Fibroblast of lung (primary cell): Measurements from ENCODE around the gene APOC4. TPM values are rescaled to one million over a fixed set of nuclear protein-coding genes. Genes with fewer than 3 reads are reported as not detected.

Source experiments
- DNase-seq, 2 donors: peaks; one replicate each; pipeline versions ENCODE4 v3.0.0 to v3.0.0-alpha.2; 2010; ENCODE audit warnings: low read depth in 2 of 2
- H2AFZ ChIP-seq: 2 replicates; pipeline ENCODE4 v1.5.1; 2012; ENCODE audit warnings: low read length, control low read depth, inconsistent platforms
- H3K27ac ChIP-seq: 2 replicates; pipeline ENCODE4 v1.5.1; 2011; ENCODE audit warnings: low read length, control low read depth; ENCODE audit not compliant: insufficient read depth
- H3K27me3 ChIP-seq: 2 replicates; pipeline ENCODE4 v1.5.1; 2011; ENCODE audit warnings: mild to moderate bottlenecking, low read length; ENCODE audit not compliant: control insufficient read depth, insufficient read depth
- H3K36me3 ChIP-seq: 2 replicates; pipeline ENCODE4 v1.5.1; 2011; ENCODE audit warnings: low read length; ENCODE audit not compliant: control insufficient read depth, insufficient read depth
- H3K4me1 ChIP-seq: 2 replicates; pipeline ENCODE4 v1.5.1; 2011; ENCODE audit warnings: low read length; ENCODE audit not compliant: control insufficient read depth, insufficient read depth; ENCODE audit errors: extremely low read depth
- H3K4me2 ChIP-seq: 2 replicates; pipeline ENCODE4 v1.5.1; 2011; ENCODE audit warnings: low read length, control low read depth; ENCODE audit not compliant: insufficient read depth; ENCODE audit errors: extremely low read depth
- H3K4me3 ChIP-seq, 4 experiments: fragments of 200-600 bp in 1 of 4; sonication (generic) in 1 of 4; replicated peaks in 1 of 4; 2 replicates each; pipeline ENCODE4 v1.5.1; 2011 to 2016; ENCODE audit warnings: low read length in 4 of 4, low read depth in 3 of 4, mild to moderate bottlenecking in 3 of 4, control low read depth in 2 of 4, inconsistent platforms in 1 of 4, mixed read lengths in 1 of 4; ENCODE audit not compliant: insufficient read depth in 1 of 4; ENCODE audit errors: control extremely low read depth in 1 of 4
- H3K79me2 ChIP-seq: 2 replicates; pipeline ENCODE4 v1.5.1; 2012; ENCODE audit warnings: mild to moderate bottlenecking, low read length, inconsistent platforms; ENCODE audit not compliant: control insufficient read depth, insufficient read depth
- H3K9ac ChIP-seq: 2 replicates; pipeline ENCODE4 v1.5.1; 2011; ENCODE audit warnings: mild to moderate bottlenecking, low read length, control low read depth; ENCODE audit not compliant: insufficient read depth
- H3K9me3 ChIP-seq: 2 replicates; pipeline ENCODE4 v1.5.1; 2012; ENCODE audit warnings: low read depth, low read length; ENCODE audit not compliant: control insufficient read depth, insufficient read depth
- H4K20me1 ChIP-seq: 2 replicates; pipeline ENCODE4 v1.5.1; 2011; ENCODE audit warnings: low read length; ENCODE audit not compliant: control insufficient read depth, insufficient read depth; ENCODE audit errors: extremely low read depth
- CTCF ChIP-seq, 2 donors: IDR thresholded peaks in 1 of 2; conservative IDR thresholded peaks in 1 of 2; 1 replicate in 1 of 2; 2 replicates in 1 of 2; pipeline ENCODE4 v1.5.1; 2011 to 2012; ENCODE audit warnings: low read length in 2 of 2, control low read depth in 1 of 2, inconsistent platforms in 1 of 2, low read depth in 1 of 2, mild to moderate bottlenecking in 1 of 2
- EZH2 ChIP-seq: IDR thresholded peaks from 2 replicates; pipeline ENCODE4 v1.5.1; 2012; ENCODE audit warnings: low read length, control low read depth, mild to moderate bottlenecking; ENCODE audit errors: missing control alignments
- polyA minus RNA-seq: library from RNA; depleted of rRNA, polyadenylated mRNA; stranded (reverse); fragments of >200 nt; gene quantifications from 2 replicates; pipeline ENCODE4 v1.2.3, GENCODE V29; 2011; ENCODE audit warnings: low replicate concordance
- polyA plus RNA-seq, 2 donors: library from polyadenylated mRNA; depleted of rRNA in 1 of 2; stranded (reverse) in 1 of 2; unstranded in 1 of 2; fragments of >200 nt; gene quantifications; 2 replicates each; pipeline ENCODE4 v1.2.1, GENCODE V29; 2011 to 2012; ENCODE audit warnings: missing spikeins in 1 of 2
- total RNA-seq: library from RNA; depleted of rRNA; stranded (reverse); fragments of >200 nt; gene quantifications from 2 replicates; pipeline ENCODE4 v1.2.1, GENCODE V29; 2014

APOC4 gene
- total RNA-seq (not detected in 2 replicates), polyA plus RNA-seq (not detected in 2 replicates), polyA minus RNA-seq (not detected in 2 replicates)
- not detected in 2 replicates for polyA plus RNA-seq (2012)

GRCh38 chr19:44942067-44942571, at the start of gene APOC4:
APOC4 (plus strand) TSS chr19:44942237; CDS start chr19:44942278, 41 bp downstream.
- no peaks in the 10 kb centered on the region for H3K36me3 ChIP-seq
- DNase-seq, result no peak
- no peak within 1 kb of the TSS for H3K4me2 ChIP-seq
- H3K27ac ChIP-seq, result no peak within 1 kb of the TSS
- no peaks in the 10 kb centered on the region for H3K9me3 ChIP-seq
- no peak within 1 kb of the TSS for H3K9ac ChIP-seq
- H3K4me3 ChIP-seq, result no peak within 1 kb of the TSS
- H2AFZ ChIP-seq, result no peak within 1 kb of the TSS
- no peaks in the 10 kb centered on the region for H3K79me2 ChIP-seq
- no peaks in the 10 kb centered on the region for H4K20me1 ChIP-seq
- no peak for TF ChIP-seq EZH2
- H3K4me1 ChIP-seq, result no peaks in the 10 kb centered on the region
- H3K27me3 ChIP-seq, result no peaks in the 10 kb centered on the region

GRCh38 chr19:44892932-44893331, 49.1 kb upstream of the APOC4 start:
- Histone ChIP-seq H3K36me3 (peaks cover 23% of the 10 kb centered on the region), H3K9ac (no peak overlapping the region), H4K20me1 (no peaks in the 10 kb centered on the region), H3K4me1 (peaks cover 15% of the 10 kb centered on the region), H3K79me2 (peaks cover 27% of the 10 kb centered on the region), H3K27ac (no peak overlapping the region), H3K4me2 (no peak overlapping the region), H2AFZ (no peak overlapping the region), H3K4me3 (no peak overlapping the region), H3K27me3 (no peaks in the 10 kb centered on the region), H3K9me3 (no peaks in the 10 kb centered on the region)
- TF ChIP-seq CTCF (conservative IDR thresholded peaks at IDR 0.05 in 1 of 2, IDR thresholded peaks at IDR 0.05 in 1 of 2; ENCODE audit: low read depth in 1 of 2, low read length in 2 of 2), result no peak
- TF ChIP-seq EZH2, result no peak
- no peak for DNase-seq

GRCh38 chr19:44893332-44894051, 48.5 kb upstream of the APOC4 start:
- Histone ChIP-seq H3K9me3 (no peaks in the 10 kb centered on the region), H3K36me3 (peaks cover 21% of the 10 kb centered on the region)

More at GRCh38 chr19:44893332-44894051, 48.5 kb upstream of the APOC4 start:
- Histone ChIP-seq H3K4me3 (no peak overlapping the region), H4K20me1 (no peaks in the 10 kb centered on the region), H3K27me3 (no peaks in the 10 kb centered on the region), H3K4me1 (peaks cover 15% of the 10 kb centered on the region), H3K27ac (no peak overlapping the region), H2AFZ (no peak overlapping the region), H3K9ac (no peak overlapping the region), H3K4me2 (no peak overlapping the region), H3K79me2 (peaks cover 27% of the 10 kb centered on the region)
- DNase-seq, result no peak
- TF ChIP-seq EZH2, result no peak
- no peak for TF ChIP-seq CTCF (conservative IDR thresholded peaks at IDR 0.05 in 1 of 2, IDR thresholded peaks at IDR 0.05 in 1 of 2; ENCODE audit: low read depth in 1 of 2, low read length in 2 of 2)
